ENCODE measurements around the gene VAPB. TPM values are rescaled to one million over a fixed set of nuclear protein-coding genes. Genes with fewer than 3 reads are reported as not detected.

Gene VAPB
- total RNA-seq, 4 donors from 2014 or later: 16.3 to 25.3 (median 21.0) TPM

DNA sequence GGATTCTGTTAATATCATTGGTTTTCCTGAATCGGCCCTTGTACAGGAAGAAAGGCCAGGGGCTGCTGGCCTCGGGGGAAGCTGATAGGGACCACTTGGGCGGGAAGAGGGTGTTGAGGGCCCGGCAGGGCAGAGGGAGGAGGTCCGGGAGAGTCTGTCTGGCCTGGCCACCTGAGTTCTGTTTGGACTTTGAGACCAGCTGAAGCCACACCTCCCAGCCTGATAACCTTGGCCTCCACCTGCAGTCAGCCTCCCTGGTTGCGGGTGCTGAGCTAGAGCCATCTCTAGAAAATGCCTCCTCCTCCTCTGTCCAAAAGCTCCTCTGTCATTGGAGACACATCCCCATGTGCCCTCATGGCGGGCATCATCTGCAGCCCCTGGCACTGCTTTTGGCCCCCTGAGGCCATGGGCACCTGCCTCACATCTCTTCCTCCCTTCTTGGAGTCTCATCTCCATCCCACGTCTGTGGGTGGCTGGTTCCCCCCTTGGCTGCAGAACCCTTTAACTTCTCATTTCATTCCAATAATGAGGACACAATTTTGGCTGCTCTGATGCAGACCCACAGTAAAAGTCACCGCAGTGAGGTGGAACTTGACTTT, 109.5 kb downstream of the VAPB start:
- TF ChIP-seq, protein P1, sequence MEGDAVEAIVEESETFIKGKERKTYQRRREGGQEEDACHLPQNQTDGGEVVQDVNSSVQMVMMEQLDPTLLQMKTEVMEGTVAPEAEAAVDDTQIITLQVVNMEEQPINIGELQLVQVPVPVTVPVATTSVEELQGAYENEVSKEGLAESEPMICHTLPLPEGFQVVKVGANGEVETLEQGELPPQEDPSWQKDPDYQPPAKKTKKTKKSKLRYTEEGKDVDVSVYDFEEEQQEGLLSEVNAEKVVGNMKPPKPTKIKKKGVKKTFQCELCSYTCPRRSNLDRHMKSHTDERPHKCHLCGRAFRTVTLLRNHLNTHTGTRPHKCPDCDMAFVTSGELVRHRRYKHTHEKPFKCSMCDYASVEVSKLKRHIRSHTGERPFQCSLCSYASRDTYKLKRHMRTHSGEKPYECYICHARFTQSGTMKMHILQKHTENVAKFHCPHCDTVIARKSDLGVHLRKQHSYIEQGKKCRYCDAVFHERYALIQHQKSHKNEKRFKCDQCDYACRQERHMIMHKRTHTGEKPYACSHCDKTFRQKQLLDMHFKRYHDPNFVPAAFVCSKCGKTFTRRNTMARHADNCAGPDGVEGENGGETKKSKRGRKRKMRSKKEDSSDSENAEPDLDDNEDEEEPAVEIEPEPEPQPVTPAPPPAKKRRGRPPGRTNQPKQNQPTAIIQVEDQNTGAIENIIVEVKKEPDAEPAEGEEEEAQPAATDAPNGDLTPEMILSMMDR (IDR thresholded peaks at IDR 0.05; ENCODE audit: low read depth): no peak

DNA sequence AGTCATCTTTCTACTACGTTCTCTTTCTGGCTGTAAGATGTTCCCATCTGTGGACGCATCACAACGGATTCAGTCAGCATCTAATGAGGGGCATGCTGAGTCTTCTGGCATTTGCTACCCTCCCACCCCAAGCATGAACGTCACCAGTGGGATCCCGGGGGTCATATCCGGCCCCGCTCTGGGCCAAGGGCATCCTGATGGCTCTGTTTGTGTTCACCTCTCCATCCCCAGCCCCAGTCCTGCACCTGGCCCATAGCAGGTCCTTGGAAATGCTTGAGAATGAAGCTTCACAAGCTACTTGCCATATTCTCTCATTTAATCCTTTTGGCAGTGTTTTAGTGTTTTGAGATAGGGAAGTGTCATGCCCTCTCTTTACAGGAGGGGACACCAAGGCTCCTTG, 111.2 kb downstream of the VAPB start:
- TF ChIP-seq, protein P1 (IDR thresholded peaks at IDR 0.05; ENCODE audit: low read depth): no peak

Other genes starting within 250 kb of the VAPB start
- gene ANKRD60, start 160.6 kb upstream of the VAPB start, total RNA-seq: not detected
- 10 to 100 TPM; 14.9 to 27.9 (median 19.6) TPM for gene RAB22A, start 79.5 kb upstream of the VAPB start, total RNA-seq
- under 1 TPM in 2 of 4 donors, not detected in 2; 0.17 to 0.22 TPM for gene APCDD1L, start 126.2 kb downstream of the VAPB start, total RNA-seq

Data from subcutaneous adipose tissue (tissue), 4 donors.